Iris pigment epithelial cell (primary cell): ENCODE measurements around the gene QKI.

Source experiments
- DNase-seq: peaks from one replicate; pipeline ENCODE4 v3.0.0-alpha.2; 2011; ENCODE audit warnings: low read depth

The QKI gene

DNA sequence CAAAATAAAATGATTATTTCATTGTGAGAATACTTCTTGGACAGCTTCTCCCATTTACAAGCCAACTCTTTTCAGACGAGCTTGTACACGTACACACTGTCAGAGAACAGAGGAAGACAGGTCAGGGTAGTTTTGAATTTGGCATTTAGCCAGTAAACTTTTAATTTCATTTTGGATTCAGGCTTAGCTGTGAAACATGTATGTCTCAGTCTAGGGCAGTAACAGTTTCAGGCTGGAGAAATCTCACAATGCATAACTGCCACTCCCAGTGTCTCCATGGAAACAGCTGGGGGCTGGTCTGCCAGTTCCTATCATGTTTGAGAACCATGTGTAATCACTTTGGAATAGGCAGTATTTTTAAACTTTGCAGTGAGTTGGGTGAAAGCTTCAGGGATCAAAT is 22.0 kb upstream of the QKI start:
- DNase-seq, result peak; percentile 74

- no peak for DNase-seq
These were observed 20.6 kb upstream of the QKI start for GRCh38 chr6:163393923-163394322.

DNA sequence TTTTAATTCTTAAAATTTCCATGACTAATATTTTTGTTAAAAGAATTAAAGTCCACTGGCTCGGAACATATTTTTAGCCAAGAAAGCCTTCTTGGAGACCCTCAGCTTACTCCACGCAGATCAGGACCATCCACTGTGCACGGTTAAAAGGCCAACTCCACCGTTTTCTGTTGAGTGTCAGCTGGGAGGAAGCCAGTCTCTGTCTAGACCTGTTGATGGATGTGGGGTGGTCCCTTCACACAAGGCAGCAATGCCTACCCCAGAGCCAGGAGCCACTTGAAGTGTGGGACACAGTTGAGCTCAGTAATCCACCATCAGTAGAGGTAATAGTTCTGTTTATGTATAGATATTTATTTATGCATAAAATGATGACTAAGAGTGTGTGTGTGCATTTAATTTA is 19.9 kb upstream of the QKI start:
- DNase-seq, result no peak

GRCh38 chr6:163395122-163395830 is 19.2 kb upstream of the QKI start:
- no peak for DNase-seq

- no peak for DNase-seq
These were observed 18.7 kb upstream of the QKI start for GRCh38 chr6:163395831-163396185.

GRCh38 chr6:163397326-163397725 is 17.2 kb upstream of the QKI start:
- DNase-seq, result no peak

DNA sequence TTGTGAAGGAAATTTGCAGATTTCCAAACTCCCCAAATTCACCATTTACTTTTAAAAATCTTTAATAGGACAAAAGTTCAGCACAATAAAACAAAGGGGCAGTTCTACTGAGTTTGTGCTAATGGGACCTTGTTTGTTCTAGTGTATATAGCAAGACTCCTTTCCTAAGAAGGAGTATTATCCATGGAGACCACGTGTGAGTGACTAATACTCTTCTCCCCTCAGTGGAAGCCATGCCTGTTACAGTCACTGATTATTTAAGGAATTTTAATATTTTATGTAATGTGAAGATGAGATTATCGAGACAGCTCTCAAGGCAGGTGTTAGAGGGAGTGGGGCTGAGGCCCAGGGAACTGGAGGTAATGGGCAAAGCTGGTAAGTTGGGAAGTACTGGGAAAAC is 16.4 kb upstream of the QKI start:
- no peak for DNase-seq

DNA sequence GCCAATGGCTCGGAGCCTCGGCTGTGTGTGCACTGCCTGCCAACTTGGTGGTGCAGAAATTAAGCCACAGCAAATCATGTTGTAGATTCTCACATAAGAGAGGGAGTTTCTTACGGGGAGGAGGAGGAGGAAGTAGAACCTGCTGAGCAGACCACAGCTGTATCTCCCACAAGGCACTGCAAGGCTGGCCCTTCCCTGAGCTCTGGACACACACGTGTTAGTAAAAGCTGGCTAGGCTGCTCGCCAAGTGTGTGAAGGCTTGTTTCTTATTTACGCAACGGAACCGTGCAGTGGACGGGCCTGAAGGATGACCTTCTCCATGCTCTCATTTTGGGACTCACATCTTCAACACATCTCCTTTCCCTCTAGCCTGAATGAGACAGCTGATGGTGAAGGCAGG is 15.7 kb upstream of the QKI start:
- no peak for DNase-seq

- no peak for DNase-seq
These were observed 14.0 kb upstream of the QKI start for GRCh38 chr6:163400509-163400908.

GRCh38 chr6:163401039-163401885 is 13.3 kb upstream of the QKI start:
- DNase-seq, result no peak

DNA sequence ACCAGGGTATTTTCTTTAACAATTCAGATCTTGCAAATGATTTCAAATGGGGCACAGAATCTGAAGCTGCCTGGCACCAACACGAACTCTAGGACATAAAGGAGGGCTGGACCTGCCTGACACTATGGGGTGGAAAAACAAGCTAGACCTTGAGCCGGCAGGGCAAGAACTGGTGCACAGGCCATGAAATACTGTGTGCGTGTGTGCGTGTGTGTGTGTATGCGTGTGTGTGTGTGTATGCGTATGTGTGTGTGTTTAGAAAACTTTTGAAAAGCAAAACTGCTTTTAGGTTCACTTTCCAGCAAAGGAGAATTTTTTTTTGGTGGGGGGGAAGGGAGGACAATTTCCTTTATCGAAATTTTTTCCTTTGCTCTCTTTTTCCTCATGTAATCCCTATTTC is 11.9 kb upstream of the QKI start:
- DNase-seq, result no peak

GRCh38 chr6:163404825-163405265 is 9.7 kb upstream of the QKI start:
- DNase-seq, result peak; percentile 47

- DNase-seq, result no peak
These were observed 8.9 kb upstream of the QKI start for GRCh38 chr6:163405412-163406309.

- peak; percentile 31 for DNase-seq
These were observed 8.2 kb upstream of the QKI start for GRCh38 chr6:163406366-163406765.

- DNase-seq, result no peak
These were observed 7.7 kb upstream of the QKI start for GRCh38 chr6:163406830-163407229.

GRCh38 chr6:163408352-163408991 is 6.0 kb upstream of the QKI start:
- no peak for DNase-seq

DNA sequence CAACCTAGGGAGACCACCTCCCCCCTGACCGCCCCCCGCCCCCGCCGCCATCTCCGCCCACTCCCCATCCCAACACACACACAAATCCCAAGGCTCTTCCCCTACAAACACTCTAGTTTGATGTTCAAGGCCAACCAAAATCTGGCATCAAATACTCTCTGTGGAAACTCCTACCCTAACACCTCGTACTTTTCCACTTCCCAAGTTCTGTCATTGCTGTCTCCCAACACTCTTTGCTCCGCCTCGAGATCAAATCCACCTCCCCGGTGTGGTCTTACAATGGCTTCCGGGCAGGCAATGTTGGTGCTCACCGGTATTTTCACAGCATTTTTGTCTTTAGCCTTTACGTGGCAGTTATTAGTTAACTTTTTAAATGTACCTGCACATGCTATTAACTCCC is 4.8 kb upstream of the QKI start:
- DNase-seq, result no peak

DNA sequence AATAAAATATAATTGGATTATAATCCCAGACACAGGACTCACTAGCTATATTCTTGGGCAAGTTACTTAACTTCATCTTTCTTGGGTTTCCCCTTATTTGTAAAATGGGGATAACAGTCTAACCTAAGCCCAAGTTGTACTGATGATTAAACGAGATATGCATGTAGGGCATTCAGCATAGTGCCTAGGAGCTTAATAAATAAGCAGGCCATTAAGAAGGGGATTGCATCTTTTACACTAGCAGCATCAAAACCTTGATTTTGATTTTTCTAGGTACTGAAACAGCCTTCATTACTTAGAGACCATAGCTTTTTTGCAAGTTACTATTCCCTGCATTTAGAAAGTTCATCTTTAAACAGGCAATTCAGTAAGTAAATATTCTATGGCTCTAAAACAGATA is 2.2 kb upstream of the QKI start:
- no peak for DNase-seq

- DNase-seq, result peak; percentile 24
These were observed 1.6 kb upstream of the QKI start for GRCh38 chr6:163412801-163413344.

DNA sequence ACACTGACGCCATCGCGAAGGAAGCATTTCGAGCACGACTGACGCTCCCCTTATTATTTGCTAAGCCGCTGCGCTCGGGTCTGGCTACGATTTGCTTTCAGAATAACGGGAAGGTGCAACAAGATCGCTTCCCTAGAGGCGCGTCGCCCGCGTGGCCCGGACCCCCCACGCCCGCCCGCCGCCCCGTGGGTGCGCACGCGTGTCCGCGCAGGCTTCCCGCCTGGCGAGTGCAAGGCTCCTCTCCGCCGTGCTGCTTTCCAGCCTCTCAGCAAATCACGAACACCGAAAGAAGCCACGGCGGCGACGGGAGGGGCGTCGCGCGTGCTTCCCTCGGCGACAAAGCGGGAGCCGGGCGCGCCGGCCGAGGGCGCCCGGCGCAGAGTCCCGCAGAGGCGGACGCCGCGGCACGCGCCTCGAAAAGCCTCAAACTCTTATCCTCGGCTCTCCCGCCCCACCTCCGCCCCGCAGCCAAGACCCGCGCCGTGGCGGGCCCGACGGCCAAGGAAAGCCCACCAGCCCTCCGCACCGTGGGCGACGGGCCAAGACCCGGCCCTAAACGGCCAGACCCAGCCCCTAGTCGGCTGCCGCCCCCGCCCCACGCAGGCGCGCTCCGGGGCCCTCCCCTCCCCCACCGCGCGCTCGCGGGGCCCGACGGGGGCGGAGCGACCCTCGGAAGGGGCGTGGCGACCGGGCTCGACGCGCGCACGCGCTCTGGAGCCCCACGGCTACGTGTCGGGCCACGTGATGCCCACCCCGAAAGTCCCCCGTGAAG is 987 bp upstream of the QKI start:
- DNase-seq, result peak; percentile 91
